Transverse colon (tissue), 4 donors: ENCODE results near the gene ZNF521. TPM values are rescaled to one million over a fixed set of nuclear protein-coding genes. Genes with fewer than 3 reads are reported as not detected.

Experiments used
- DNase-seq: peaks from one replicate; pipeline ENCODE4 v3.0.0-alpha.2; 2019
- H3K27ac ChIP-seq, 4 donors: fragments of 200-600 bp; sonication (generic); 2 replicates each; pipeline ENCODE4 v1.5.1; 2016 to 2018; ENCODE audit warnings: inconsistent platforms in 4 of 4
- H3K27me3 ChIP-seq: fragments of 200-600 bp; sonication (generic); 2 replicates; pipeline ENCODE4 v1.5.1; 2017; ENCODE audit warnings: inconsistent platforms
- H3K36me3 ChIP-seq, 4 donors: fragments of 200-600 bp; sonication (generic); 2 replicates each; pipeline ENCODE4 v1.5.1; 2017 to 2019; ENCODE audit warnings: inconsistent platforms in 4 of 4
- H3K4me1 ChIP-seq, 4 donors: fragments of 200-600 bp; sonication (generic); 2 replicates each; pipeline ENCODE4 v1.5.1; 2017 to 2020; ENCODE audit warnings: inconsistent platforms in 4 of 4
- H3K4me3 ChIP-seq, 4 donors: fragments of 200-600 bp; sonication (generic); 1 replicate in 1 of 4; 2 replicates in 3 of 4; pipeline versions ENCODE4 v1.5.1 to v1.6.1; 2017 to 2019; ENCODE audit warnings: inconsistent platforms in 4 of 4
- H3K9me3 ChIP-seq, 2 donors: fragments of 200-600 bp; sonication (generic); 2 replicates each; pipeline ENCODE4 v1.5.1; 2017 to 2019; ENCODE audit warnings: inconsistent platforms in 2 of 2
- CTCF ChIP-seq, 5 experiments: fragments of 200-600 bp in 3 of 5; fragments of 450-650 bp in 2 of 5; sonication (generic) in 3 of 5; IDR thresholded peaks; 1 replicate in 2 of 5; 2 replicates in 3 of 5; pipeline ENCODE4 v1.5.1; 2016 to 2017; ENCODE audit warnings: antibody characterized with exemption in 5 of 5, inconsistent platforms in 3 of 5, mild to moderate bottlenecking in 2 of 5, moderate library complexity in 1 of 5
- EP300 ChIP-seq: sonication (generic); formaldehyde crosslinking; IDR thresholded peaks from one replicate; pipeline ENCODE4 v1.6.1; 2017; ENCODE audit warnings: antibody characterized with exemption, low read depth
- POLR2A ChIP-seq: fragments of 450-650 bp; IDR thresholded peaks from one replicate; pipeline ENCODE4 v1.6.1; 2016; ENCODE audit warnings: antibody characterized with exemption, mild to moderate bottlenecking, moderate library complexity
- POLR2AphosphoS5 ChIP-seq, 3 donors: sonication (generic); formaldehyde crosslinking; IDR thresholded peaks; one replicate each; pipeline ENCODE4 v1.6.1; 2016; ENCODE audit warnings: antibody characterized with exemption in 3 of 3
- WGBS, 2 donors: methylation state at CpG; one replicate each; pipeline ENCODE4 v1.1.5; 2018; ENCODE audit warnings: low coverage in 1 of 2; 5-methylcytosine and 5-hydroxymethylcytosine counted together
- in situ Hi-C, 4 donors: fragments of 200-750 bp; cut with MboI; loops; one replicate each; pipeline versions ENCODE4 v1.15.0 to v1.15.1; 2017; ENCODE audit warnings: low sequenced_read_pairs in 3 of 4, low pct_ligation_motif_present in 1 of 4, low pct_unique_long_range_greater_than_20kb in 1 of 4
- intact Hi-C: fragments of 100-400 bp; cut with DNase I; formaldehyde crosslinking; loops from one replicate; pipeline ENCODE4 v1.15.1; 2023; ENCODE audit warnings: low total_unique reads
- total RNA-seq, 4 donors: library from RNA; depleted of rRNA; stranded (reverse); fragments of >200 nt; gene quantifications; one replicate each; pipeline ENCODE4 v1.1.0, GENCODE V29; 2016

Gene ZNF521
- total RNA-seq, 4 donors from 2014 or later, result 6.4 to 29.5 (median 9.0) TPM

GRCh38 chr18:25112821-25113434 is 239.0 kb downstream of the ZNF521 start:
- in situ Hi-C loops, result no loop called here

GRCh38 chr18:25111377-25112288 is 240.3 kb downstream of the ZNF521 start:
- 76 to 82% methylated on average over 8 to 13 of the region's 13 CpGs for WGBS, 2 donors
- no peak for TF ChIP-seq POLR2A
- no peak for TF ChIP-seq CTCF (IDR thresholded peaks at IDR 0.05)
- TF ChIP-seq POLR2AphosphoS5 (IDR thresholded peaks at IDR 0.05), result no peak
- no peak for TF ChIP-seq EP300

More at GRCh38 chr18:25112821-25113434, 239.0 kb downstream of the ZNF521 start:
- H3K36me3 ChIP-seq, result no peaks in the 10 kb centered on the region
- no peak for TF ChIP-seq POLR2AphosphoS5 (IDR thresholded peaks at IDR 0.05)
- no peak for TF ChIP-seq EP300
- no peak for TF ChIP-seq CTCF (IDR thresholded peaks at IDR 0.05)
- TF ChIP-seq POLR2A, result no peak
- H3K27ac ChIP-seq, result no peak overlapping the region
- WGBS, 2 donors, result 88 to 90% methylated on average over 6 to 7 of the region's 7 CpGs
- no peaks in the 10 kb centered on the region for H3K4me1 ChIP-seq
- H3K4me3 ChIP-seq, result no peak overlapping the region
- no peaks in the 10 kb centered on the region for H3K27me3 ChIP-seq
- DNase-seq, result no peak
- H3K9me3 ChIP-seq, result no peaks in the 10 kb centered on the region
- intact Hi-C loops, result no loop called here

GRCh38 chr18:25109484-25109883 is 242.5 kb downstream of the ZNF521 start:
- TF ChIP-seq POLR2AphosphoS5 (IDR thresholded peaks at IDR 0.05), result no peak
- no peak for TF ChIP-seq POLR2A
- TF ChIP-seq EP300, result no peak
- TF ChIP-seq CTCF (IDR thresholded peaks at IDR 0.05), result no peak
- Histone ChIP-seq H3K4me1 (peaks cover 0 to 1% (median 0%) of the 10 kb centered on the region in 4 donors), H3K4me3 (no peak overlapping the region), H3K36me3 (no peaks in the 10 kb centered on the region), H3K9me3 (no peaks in the 10 kb centered on the region), H3K27me3 (no peaks in the 10 kb centered on the region), H3K27ac (no peak overlapping the region)
- DNase-seq, result no peak
- in situ Hi-C loops, result no loop called here
- intact Hi-C loops, result no loop called here
- WGBS, 2 donors, result 72 to 83% methylated on average over 3 of the region's 3 CpGs

More at GRCh38 chr18:25111377-25112288, 240.3 kb downstream of the ZNF521 start:
- Histone ChIP-seq H3K36me3 (no peaks in the 10 kb centered on the region), H3K27ac (no peak overlapping the region), H3K27me3 (no peaks in the 10 kb centered on the region), H3K4me3 (no peak overlapping the region), H3K9me3 (no peaks in the 10 kb centered on the region), H3K4me1 (no peaks in the 10 kb centered on the region)
- in situ Hi-C loops (no loop called here), intact Hi-C loops (no loop called here)
- DNase-seq, result no peak

- intact Hi-C loops, result no loop called here
- Histone ChIP-seq H3K4me1 (peaks cover 0 to 10% (median 2%) of the 10 kb centered on the region in 4 donors), H3K27ac (no peak overlapping the region), H3K36me3 (no peaks in the 10 kb centered on the region), H3K27me3 (no peaks in the 10 kb centered on the region), H3K9me3 (no peaks in the 10 kb centered on the region), H3K4me3 (no peak overlapping the region)
- WGBS, 2 donors, result 78 to 86% methylated on average over 4 of the region's 4 CpGs
- TF ChIP-seq POLR2A, result no peak
- no peak for TF ChIP-seq EP300
- TF ChIP-seq POLR2AphosphoS5 (IDR thresholded peaks at IDR 0.05), result no peak
- in situ Hi-C loops, result no loop called here
- DNase-seq, result no peak
Measured at GRCh38 chr18:25103468-25104155, 248.4 kb downstream of the ZNF521 start.
